GM23338 (cell line): ENCODE results near the gene ATP1B4. TPM values are rescaled to one million over a fixed set of nuclear protein-coding genes. Genes with fewer than 3 reads are reported as not detected.

Source experiments
- ATAC-seq: fragments of 200-7000 bp; cut with Tn5 transposase; 3 replicates; pipeline ENCODE4 v1.9.1; 2020
- DNase-seq: peaks from one replicate; pipeline ENCODE4 v3.0.0-alpha.2; 2015; ENCODE audit warnings: low spot score
- H2AFZ ChIP-seq: fragments of 200-600 bp; sonication (generic); 2 replicates; pipeline ENCODE4 v1.8.0; 2016; ENCODE audit warnings: antibody characterized with exemption, mild to moderate bottlenecking, moderate library complexity
- H3F3A ChIP-seq: fragments of 200-600 bp; sonication (generic); replicated peaks from 2 replicates; pipeline ENCODE4 v1.8.0; 2017; ENCODE audit warnings: antibody characterized with exemption, mixed run types, low read depth
- H3K27ac ChIP-seq: fragments of 200-600 bp; sonication (generic); 2 replicates; pipeline ENCODE4 v1.6.1; 2016; ENCODE audit warnings: low read depth
- H3K27me3 ChIP-seq: fragments of 200-600 bp; sonication (generic); 2 replicates; pipeline ENCODE4 v1.8.0; 2016; ENCODE audit warnings: mild to moderate bottlenecking, mixed run types, moderate library complexity; ENCODE audit not compliant: insufficient read depth
- H3K36me3 ChIP-seq: fragments of 200-600 bp; sonication (generic); 2 replicates; pipeline ENCODE4 v1.8.0; 2016; ENCODE audit warnings: mild to moderate bottlenecking; ENCODE audit not compliant: insufficient read depth
- H3K4me1 ChIP-seq: fragments of 200-600 bp; sonication (generic); 2 replicates; pipeline ENCODE4 v1.8.0; 2016; ENCODE audit warnings: mild to moderate bottlenecking, moderate library complexity; ENCODE audit not compliant: insufficient read depth
- H3K4me2 ChIP-seq: fragments of 200-600 bp; sonication (generic); 2 replicates; pipeline ENCODE4 v1.7.1; 2017; ENCODE audit warnings: mixed run types
- H3K4me3 ChIP-seq: fragments of 200-600 bp; sonication (generic); 2 replicates; pipeline ENCODE4 v1.6.1; 2016; ENCODE audit warnings: mixed run types
- H3K79me2 ChIP-seq: fragments of 200-600 bp; sonication (generic); replicated peaks from 2 replicates; pipeline ENCODE4 v1.8.0; 2017; ENCODE audit warnings: mild to moderate bottlenecking; ENCODE audit not compliant: insufficient read depth
- H3K9me2 ChIP-seq: fragments of 200-600 bp; sonication (generic); 2 replicates; pipeline ENCODE4 v1.8.0; 2017; ENCODE audit not compliant: insufficient read depth
- H4K20me1 ChIP-seq: fragments of 200-600 bp; sonication (generic); replicated peaks from 2 replicates; pipeline ENCODE4 v1.8.0; 2017; ENCODE audit warnings: mild to moderate bottlenecking; ENCODE audit not compliant: insufficient read depth
- H3K27ac Mint-ChIP-seq: 2 replicates; pipeline ENCODE4 v1.8.0; 2020; ENCODE audit warnings: inconsistent platforms, mild to moderate bottlenecking, moderate library complexity, mixed read lengths
- H3K27me3 Mint-ChIP-seq: 3 replicates; pipeline ENCODE4 v1.8.0; 2022; ENCODE audit warnings: low read depth, mild to moderate bottlenecking, moderate library complexity, mixed read lengths, inconsistent platforms; ENCODE audit not compliant: insufficient read depth, poor library complexity
- H3K36me3 Mint-ChIP-seq: 3 replicates; pipeline ENCODE4 v1.8.0; 2021; ENCODE audit warnings: low read depth, mild to moderate bottlenecking, inconsistent platforms, moderate library complexity, mixed read lengths
- H3K4me1 Mint-ChIP-seq: 3 replicates; pipeline ENCODE4 v1.8.0; 2020; ENCODE audit warnings: mild to moderate bottlenecking, inconsistent platforms, mixed read lengths
- H3K4me3 Mint-ChIP-seq: 3 replicates; pipeline ENCODE4 v1.8.0; 2021; ENCODE audit warnings: moderate library complexity, mild to moderate bottlenecking, inconsistent platforms, mixed read lengths
- H3K9me3 Mint-ChIP-seq: 3 replicates; pipeline ENCODE4 v1.8.0; 2020; ENCODE audit warnings: moderate library complexity, mild to moderate bottlenecking, inconsistent platforms, mixed read lengths
- CREB1 ChIP-seq: fragments of 250-450 bp; sonication (Bioruptor Pico); IDR thresholded peaks from 2 replicates; pipeline ENCODE4 v1.5.0; 2020; ENCODE audit warnings: low read depth, mild to moderate bottlenecking, moderate library complexity
- EZH2 ChIP-seq: fragments of 200-600 bp; sonication (generic); IDR thresholded peaks from one replicate; pipeline ENCODE4 v1.8.0; 2017; ENCODE audit warnings: antibody characterized with exemption, mild to moderate bottlenecking, low read depth; ENCODE audit not compliant: unreplicated experiment
- EZH2phosphoT487 ChIP-seq: fragments of 200-600 bp; sonication (generic); IDR thresholded peaks from one replicate; pipeline ENCODE4 v1.8.1; 2018; ENCODE audit warnings: antibody characterized with exemption; ENCODE audit not compliant: unreplicated experiment
- JUNB ChIP-seq: IDR thresholded peaks from one replicate; pipeline ENCODE4 v1.6.1; 2016; ENCODE audit warnings: antibody characterized with exemption; ENCODE audit not compliant: unreplicated experiment
- NANOG ChIP-seq: IDR thresholded peaks from 2 replicates; pipeline ENCODE4 v1.6.1; 2016; ENCODE audit warnings: antibody characterized with exemption, borderline replicate concordance
- POLR2AphosphoS5 ChIP-seq: IDR thresholded peaks from 2 replicates; pipeline ENCODE4 v1.6.1; 2016; ENCODE audit warnings: antibody characterized with exemption, low read depth
- STAT1 ChIP-seq: IDR thresholded peaks from one replicate; pipeline ENCODE4 v1.6.1; 2016; ENCODE audit warnings: antibody characterized with exemption; ENCODE audit not compliant: unreplicated experiment
- ZNF114 ChIP-seq: fragments of 250-450 bp; sonication (Bioruptor Pico); IDR thresholded peaks from 2 replicates; pipeline ENCODE4 v1.5.0; 2020; ENCODE audit warnings: mild to moderate bottlenecking, moderate library complexity
- ZNF331 ChIP-seq: fragments of 250-450 bp; sonication (Bioruptor Pico); IDR thresholded peaks from 2 replicates; pipeline ENCODE4 v1.5.0; 2020; ENCODE audit warnings: low read depth, mild to moderate bottlenecking, moderate library complexity
- polyA plus RNA-seq: library from polyadenylated mRNA; unstranded; fragments of >200 nt; fragmentation: Nextera tagmentation; extraction: Ambion mirVana; gene quantifications from 2 replicates; pipeline ENCODE4 v1.2.1, GENCODE V29; 2016
- total RNA-seq: library from RNA; depleted of rRNA; stranded (reverse); fragments of >200 nt; shearing (Covaris generic); gene quantifications from 2 replicates; pipeline ENCODE4 v1.2.3, GENCODE V29; 2014
- TF ChIP-seq, protein P1 (sequence below), 2 experiments: fragments of 200-600 bp in 1 of 2; sonication (generic) in 1 of 2; conservative IDR thresholded peaks; 2 replicates each; pipeline versions ENCODE4 v1.5.1 to v1.6.1; 2016 to 2017; ENCODE audit warnings: antibody characterized with exemption in 2 of 2, low read depth in 2 of 2, mild to moderate bottlenecking in 2 of 2, moderate library complexity in 1 of 2
- TF ChIP-seq, protein P2 (sequence below): IDR thresholded peaks from one replicate; pipeline ENCODE4 v1.6.1; 2018; ENCODE audit warnings: antibody characterized with exemption; ENCODE audit not compliant: unreplicated experiment
- TF ChIP-seq, protein P3 (sequence below): IDR thresholded peaks from 2 replicates; pipeline ENCODE4 v1.6.1; 2016; ENCODE audit warnings: antibody characterized with exemption
- TF ChIP-seq, protein P4 (sequence below): fragments of 250-450 bp; sonication (Bioruptor Pico); IDR thresholded peaks from 2 replicates; pipeline ENCODE4 v1.5.0; 2020; ENCODE audit warnings: mild to moderate bottlenecking, moderate library complexity

The ATP1B4 gene
- total and polyA plus RNA-seq, 2 experiments from 2014 or later: not detected

- Mint-ChIP-seq H3K4me1 (peaks cover 18% of the 10 kb centered on the region), H3K36me3 (peaks cover 17% of the 10 kb centered on the region; the same call in 1 of the 3 replicates), H3K27ac (no peak overlapping the region), H3K9me3 (peaks cover 31% of the 10 kb centered on the region), H3K4me3 (no peak overlapping the region), H3K27me3 (no peaks in the 10 kb centered on the region)
- DNase-seq (no peak), ATAC-seq (no peak)
- Histone ChIP-seq H3K9me2 (no peaks in the 10 kb centered on the region), H2AFZ (no peak overlapping the region), H4K20me1 (no peaks in the 10 kb centered on the region), H3K27me3 (no peaks in the 10 kb centered on the region), H3K79me2 (no peaks in the 10 kb centered on the region), H3F3A (no peaks in the 10 kb centered on the region), H3K4me2 (no peak overlapping the region), H3K4me3 (no peak overlapping the region), H3K4me1 (peaks cover 8% of the 10 kb centered on the region), H3K27ac (no peak overlapping the region), H3K36me3 (no peaks in the 10 kb centered on the region)
- TF ChIP-seq EZH2phosphoT487 (no peak), STAT1 (no peak), JUNB (no peak), ZNF114 (CRISPR knock-in tag) (no peak), CREB1 (CRISPR knock-in tag) (no peak), EZH2 (no peak), POLR2AphosphoS5 (no peak), NANOG (no peak), ZNF331 (CRISPR knock-in tag) (no peak)
- TF ChIP-seq, protein P1, sequence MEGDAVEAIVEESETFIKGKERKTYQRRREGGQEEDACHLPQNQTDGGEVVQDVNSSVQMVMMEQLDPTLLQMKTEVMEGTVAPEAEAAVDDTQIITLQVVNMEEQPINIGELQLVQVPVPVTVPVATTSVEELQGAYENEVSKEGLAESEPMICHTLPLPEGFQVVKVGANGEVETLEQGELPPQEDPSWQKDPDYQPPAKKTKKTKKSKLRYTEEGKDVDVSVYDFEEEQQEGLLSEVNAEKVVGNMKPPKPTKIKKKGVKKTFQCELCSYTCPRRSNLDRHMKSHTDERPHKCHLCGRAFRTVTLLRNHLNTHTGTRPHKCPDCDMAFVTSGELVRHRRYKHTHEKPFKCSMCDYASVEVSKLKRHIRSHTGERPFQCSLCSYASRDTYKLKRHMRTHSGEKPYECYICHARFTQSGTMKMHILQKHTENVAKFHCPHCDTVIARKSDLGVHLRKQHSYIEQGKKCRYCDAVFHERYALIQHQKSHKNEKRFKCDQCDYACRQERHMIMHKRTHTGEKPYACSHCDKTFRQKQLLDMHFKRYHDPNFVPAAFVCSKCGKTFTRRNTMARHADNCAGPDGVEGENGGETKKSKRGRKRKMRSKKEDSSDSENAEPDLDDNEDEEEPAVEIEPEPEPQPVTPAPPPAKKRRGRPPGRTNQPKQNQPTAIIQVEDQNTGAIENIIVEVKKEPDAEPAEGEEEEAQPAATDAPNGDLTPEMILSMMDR (conservative IDR thresholded peaks at IDR 0.05; ENCODE audit: low read depth in 2 of 2): no peak
- TF ChIP-seq, protein P2, sequence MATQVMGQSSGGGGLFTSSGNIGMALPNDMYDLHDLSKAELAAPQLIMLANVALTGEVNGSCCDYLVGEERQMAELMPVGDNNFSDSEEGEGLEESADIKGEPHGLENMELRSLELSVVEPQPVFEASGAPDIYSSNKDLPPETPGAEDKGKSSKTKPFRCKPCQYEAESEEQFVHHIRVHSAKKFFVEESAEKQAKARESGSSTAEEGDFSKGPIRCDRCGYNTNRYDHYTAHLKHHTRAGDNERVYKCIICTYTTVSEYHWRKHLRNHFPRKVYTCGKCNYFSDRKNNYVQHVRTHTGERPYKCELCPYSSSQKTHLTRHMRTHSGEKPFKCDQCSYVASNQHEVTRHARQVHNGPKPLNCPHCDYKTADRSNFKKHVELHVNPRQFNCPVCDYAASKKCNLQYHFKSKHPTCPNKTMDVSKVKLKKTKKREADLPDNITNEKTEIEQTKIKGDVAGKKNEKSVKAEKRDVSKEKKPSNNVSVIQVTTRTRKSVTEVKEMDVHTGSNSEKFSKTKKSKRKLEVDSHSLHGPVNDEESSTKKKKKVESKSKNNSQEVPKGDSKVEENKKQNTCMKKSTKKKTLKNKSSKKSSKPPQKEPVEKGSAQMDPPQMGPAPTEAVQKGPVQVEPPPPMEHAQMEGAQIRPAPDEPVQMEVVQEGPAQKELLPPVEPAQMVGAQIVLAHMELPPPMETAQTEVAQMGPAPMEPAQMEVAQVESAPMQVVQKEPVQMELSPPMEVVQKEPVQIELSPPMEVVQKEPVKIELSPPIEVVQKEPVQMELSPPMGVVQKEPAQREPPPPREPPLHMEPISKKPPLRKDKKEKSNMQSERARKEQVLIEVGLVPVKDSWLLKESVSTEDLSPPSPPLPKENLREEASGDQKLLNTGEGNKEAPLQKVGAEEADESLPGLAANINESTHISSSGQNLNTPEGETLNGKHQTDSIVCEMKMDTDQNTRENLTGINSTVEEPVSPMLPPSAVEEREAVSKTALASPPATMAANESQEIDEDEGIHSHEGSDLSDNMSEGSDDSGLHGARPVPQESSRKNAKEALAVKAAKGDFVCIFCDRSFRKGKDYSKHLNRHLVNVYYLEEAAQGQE: no peak
- TF ChIP-seq, protein P3, sequence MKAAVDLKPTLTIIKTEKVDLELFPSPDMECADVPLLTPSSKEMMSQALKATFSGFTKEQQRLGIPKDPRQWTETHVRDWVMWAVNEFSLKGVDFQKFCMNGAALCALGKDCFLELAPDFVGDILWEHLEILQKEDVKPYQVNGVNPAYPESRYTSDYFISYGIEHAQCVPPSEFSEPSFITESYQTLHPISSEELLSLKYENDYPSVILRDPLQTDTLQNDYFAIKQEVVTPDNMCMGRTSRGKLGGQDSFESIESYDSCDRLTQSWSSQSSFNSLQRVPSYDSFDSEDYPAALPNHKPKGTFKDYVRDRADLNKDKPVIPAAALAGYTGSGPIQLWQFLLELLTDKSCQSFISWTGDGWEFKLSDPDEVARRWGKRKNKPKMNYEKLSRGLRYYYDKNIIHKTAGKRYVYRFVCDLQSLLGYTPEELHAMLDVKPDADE: no peak
- TF ChIP-seq, protein P4, sequence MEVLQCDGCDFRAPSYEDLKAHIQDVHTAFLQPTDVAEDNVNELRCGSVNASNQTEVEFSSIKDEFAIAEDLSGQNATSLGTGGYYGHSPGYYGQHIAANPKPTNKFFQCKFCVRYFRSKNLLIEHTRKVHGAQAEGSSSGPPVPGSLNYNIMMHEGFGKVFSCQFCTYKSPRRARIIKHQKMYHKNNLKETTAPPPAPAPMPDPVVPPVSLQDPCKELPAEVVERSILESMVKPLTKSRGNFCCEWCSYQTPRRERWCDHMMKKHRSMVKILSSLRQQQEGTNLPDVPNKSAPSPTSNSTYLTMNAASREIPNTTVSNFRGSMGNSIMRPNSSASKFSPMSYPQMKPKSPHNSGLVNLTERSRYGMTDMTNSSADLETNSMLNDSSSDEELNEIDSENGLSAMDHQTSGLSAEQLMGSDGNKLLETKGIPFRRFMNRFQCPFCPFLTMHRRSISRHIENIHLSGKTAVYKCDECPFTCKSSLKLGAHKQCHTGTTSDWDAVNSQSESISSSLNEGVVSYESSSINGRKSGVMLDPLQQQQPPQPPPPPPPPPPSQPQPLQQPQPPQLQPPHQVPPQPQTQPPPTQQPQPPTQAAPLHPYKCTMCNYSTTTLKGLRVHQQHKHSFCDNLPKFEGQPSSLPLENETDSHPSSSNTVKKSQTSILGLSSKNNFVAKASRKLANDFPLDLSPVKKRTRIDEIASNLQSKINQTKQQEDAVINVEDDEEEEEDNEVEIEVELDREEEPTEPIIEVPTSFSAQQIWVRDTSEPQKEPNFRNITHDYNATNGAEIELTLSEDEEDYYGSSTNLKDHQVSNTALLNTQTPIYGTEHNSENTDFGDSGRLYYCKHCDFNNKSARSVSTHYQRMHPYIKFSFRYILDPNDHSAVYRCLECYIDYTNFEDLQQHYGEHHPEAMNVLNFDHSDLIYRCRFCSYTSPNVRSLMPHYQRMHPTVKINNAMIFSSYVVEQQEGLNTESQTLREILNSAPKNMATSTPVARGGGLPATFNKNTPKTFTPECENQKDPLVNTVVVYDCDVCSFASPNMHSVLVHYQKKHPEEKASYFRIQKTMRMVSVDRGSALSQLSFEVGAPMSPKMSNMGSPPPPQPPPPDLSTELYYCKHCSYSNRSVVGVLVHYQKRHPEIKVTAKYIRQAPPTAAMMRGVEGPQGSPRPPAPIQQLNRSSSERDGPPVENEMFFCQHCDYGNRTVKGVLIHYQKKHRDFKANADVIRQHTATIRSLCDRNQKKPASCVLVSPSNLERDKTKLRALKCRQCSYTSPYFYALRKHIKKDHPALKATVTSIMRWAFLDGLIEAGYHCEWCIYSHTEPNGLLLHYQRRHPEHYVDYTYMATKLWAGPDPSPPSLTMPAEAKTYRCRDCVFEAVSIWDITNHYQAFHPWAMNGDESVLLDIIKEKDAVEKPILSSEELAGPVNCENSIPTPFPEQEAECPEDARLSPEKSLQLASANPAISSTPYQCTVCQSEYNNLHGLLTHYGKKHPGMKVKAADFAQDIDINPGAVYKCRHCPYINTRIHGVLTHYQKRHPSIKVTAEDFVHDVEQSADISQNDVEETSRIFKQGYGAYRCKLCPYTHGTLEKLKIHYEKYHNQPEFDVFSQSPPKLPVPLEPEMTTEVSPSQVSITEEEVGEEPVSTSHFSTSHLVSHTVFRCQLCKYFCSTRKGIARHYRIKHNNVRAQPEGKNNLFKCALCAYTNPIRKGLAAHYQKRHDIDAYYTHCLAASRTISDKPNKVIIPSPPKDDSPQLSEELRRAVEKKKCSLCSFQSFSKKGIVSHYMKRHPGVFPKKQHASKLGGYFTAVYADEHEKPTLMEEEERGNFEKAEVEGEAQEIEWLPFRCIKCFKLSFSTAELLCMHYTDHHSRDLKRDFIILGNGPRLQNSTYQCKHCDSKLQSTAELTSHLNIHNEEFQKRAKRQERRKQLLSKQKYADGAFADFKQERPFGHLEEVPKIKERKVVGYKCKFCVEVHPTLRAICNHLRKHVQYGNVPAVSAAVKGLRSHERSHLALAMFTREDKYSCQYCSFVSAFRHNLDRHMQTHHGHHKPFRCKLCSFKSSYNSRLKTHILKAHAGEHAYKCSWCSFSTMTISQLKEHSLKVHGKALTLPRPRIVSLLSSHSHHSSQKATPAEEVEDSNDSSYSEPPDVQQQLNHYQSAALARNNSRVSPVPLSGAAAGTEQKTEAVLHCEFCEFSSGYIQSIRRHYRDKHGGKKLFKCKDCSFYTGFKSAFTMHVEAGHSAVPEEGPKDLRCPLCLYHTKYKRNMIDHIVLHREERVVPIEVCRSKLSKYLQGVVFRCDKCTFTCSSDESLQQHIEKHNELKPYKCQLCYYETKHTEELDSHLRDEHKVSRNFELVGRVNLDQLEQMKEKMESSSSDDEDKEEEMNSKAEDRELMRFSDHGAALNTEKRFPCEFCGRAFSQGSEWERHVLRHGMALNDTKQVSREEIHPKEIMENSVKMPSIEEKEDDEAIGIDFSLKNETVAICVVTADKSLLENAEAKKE (CRISPR knock-in tag): no peak
Observed at GRCh38 chrX:120335289-120335688, 26.6 kb upstream of the ATP1B4 start.
